ENCODE measurements around the gene HMCN1.

HMCN1 gene

GRCh38 chr1:186033847-186034271 is 299.7 kb downstream of the HMCN1 start:
- H3K4me1 Mint-ChIP-seq = no peaks in the 10 kb centered on the region
- ATAC-seq = no peak

DNA sequence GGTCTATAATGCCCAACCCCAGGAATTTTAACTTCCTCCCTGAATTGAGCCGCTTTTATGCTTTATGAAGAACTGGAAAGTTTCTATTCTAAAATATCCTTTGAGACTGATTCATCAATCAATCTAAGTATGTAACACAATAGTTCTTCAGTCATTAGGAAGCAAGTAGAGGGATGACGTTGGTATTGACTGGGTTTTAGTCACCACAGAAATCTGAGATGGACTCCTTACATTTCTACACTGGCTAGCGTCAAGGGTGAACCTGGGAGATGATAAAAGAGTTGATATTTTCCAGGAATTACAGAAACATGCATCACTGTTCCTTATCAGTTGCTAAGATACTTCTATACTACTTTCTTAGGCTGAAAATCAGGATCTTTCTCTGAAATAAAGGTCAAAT is 308.0 kb downstream of the HMCN1 start:
- Mint-ChIP-seq H3K27ac (no peak overlapping the region), H3K9me3 (no peaks in the 10 kb centered on the region), H3K36me3 (ENCODE audit: low read depth) (no peaks in the 10 kb centered on the region), H3K4me3 (no peak overlapping the region), H3K27me3 (no peaks in the 10 kb centered on the region), H3K4me1 (no peaks in the 10 kb centered on the region)
- ATAC-seq = no peak
- DNase-seq = no peak

More at GRCh38 chr1:186033847-186034271, 299.7 kb downstream of the HMCN1 start:
- no peak overlapping the region for H3K27ac Mint-ChIP-seq
- no peak for DNase-seq
- H3K9me3 Mint-ChIP-seq = peaks cover 27% of the 10 kb centered on the region
- H3K4me3 Mint-ChIP-seq = no peak overlapping the region
- peaks cover 2% of the 10 kb centered on the region for H3K36me3 Mint-ChIP-seq (ENCODE audit: low read depth)
- peaks cover 6% of the 10 kb centered on the region for H3K27me3 Mint-ChIP-seq

GRCh38 chr1:186043296-186043695 is 309.1 kb downstream of the HMCN1 start:
- H3K9me3 Mint-ChIP-seq = no peaks in the 10 kb centered on the region
- no peaks in the 10 kb centered on the region for H3K36me3 Mint-ChIP-seq (ENCODE audit: low read depth)
- H3K4me1 Mint-ChIP-seq = no peaks in the 10 kb centered on the region
- ATAC-seq (no peak), DNase-seq (no peak)
- H3K27me3 Mint-ChIP-seq = no peaks in the 10 kb centered on the region
- H3K27ac Mint-ChIP-seq = no peak overlapping the region
- H3K4me3 Mint-ChIP-seq = no peak overlapping the region

GRCh38 chr1:186044079-186044685 is 310.0 kb downstream of the HMCN1 start:
- no peaks in the 10 kb centered on the region for H3K27me3 Mint-ChIP-seq
- no peak overlapping the region for H3K4me3 Mint-ChIP-seq
- H3K27ac Mint-ChIP-seq = no peak overlapping the region
- no peaks in the 10 kb centered on the region for H3K9me3 Mint-ChIP-seq
- H3K4me1 Mint-ChIP-seq = no peaks in the 10 kb centered on the region
- no peak for DNase-seq
- no peaks in the 10 kb centered on the region for H3K36me3 Mint-ChIP-seq (ENCODE audit: low read depth)
- no peak for ATAC-seq

DNA sequence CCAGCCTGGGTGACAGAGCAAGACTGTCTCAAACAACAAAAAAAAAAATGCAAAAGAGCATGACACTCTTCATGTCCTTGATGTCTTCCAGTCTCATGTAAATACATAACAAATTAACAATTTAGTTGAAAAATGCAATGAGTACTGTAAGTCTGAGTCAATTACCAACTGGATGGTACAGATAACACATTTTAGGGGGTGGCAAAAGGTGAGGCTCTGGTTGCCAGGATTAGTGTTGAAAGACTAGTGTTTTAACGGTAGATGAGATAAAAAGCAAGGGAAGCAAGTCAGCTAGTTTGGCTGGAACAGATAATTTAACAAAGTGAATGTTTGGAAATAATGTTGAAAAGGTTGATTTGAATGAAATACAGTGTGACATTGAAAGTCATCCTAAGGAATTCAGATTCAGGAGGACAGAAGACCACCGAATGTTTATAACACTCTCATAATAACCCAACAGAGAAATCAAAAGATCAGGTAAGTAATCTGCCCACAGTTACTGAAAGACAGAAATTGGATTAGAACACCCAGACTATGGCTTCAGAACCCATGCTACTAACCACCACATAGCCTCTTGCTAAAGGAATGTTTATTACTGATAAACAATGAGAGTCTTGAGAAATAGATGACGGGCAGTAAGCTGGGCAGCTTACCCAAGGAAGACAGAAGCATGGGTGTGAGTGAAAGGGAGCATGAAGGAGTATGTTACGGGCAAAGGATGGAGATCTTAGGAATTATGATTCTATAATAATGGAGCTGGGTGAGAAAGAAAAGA is 312.4 kb downstream of the HMCN1 start:
- Mint-ChIP-seq H3K36me3 (ENCODE audit: low read depth) (no peaks in the 10 kb centered on the region), H3K27ac (no peak overlapping the region), H3K27me3 (no peaks in the 10 kb centered on the region), H3K4me1 (no peaks in the 10 kb centered on the region), H3K4me3 (no peak overlapping the region), H3K9me3 (no peaks in the 10 kb centered on the region)
- DNase-seq = no peak
- no peak for ATAC-seq

- Mint-ChIP-seq H3K27me3 (no peaks in the 10 kb centered on the region), H3K4me3 (no peak overlapping the region), H3K4me1 (no peaks in the 10 kb centered on the region), H3K27ac (no peak overlapping the region), H3K36me3 (ENCODE audit: low read depth) (no peaks in the 10 kb centered on the region), H3K9me3 (no peaks in the 10 kb centered on the region)
- ATAC-seq (no peak), DNase-seq (no peak)
These were observed 316.2 kb downstream of the HMCN1 start for GRCh38 chr1:186050360-186050759.

DNA sequence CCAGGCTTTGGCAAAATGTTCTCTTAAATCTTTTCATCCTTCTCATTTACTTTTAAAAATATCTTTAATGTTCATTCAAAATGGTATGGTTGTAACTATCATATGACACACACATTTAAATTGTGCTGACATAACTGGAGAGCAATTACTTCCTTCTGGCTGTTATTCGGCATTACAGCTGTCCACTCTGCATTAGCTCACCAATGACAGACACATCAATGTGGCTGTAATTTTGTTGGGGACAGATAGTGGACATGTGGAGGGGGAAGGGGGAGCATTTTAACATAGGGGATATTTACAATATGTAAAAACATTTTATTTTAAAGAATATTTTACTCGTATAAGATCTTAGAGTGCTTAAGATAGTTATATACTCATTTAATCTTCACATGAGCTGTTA is 319.8 kb downstream of the HMCN1 start:
- no peaks in the 10 kb centered on the region for H3K27me3 Mint-ChIP-seq
- no peaks in the 10 kb centered on the region for H3K36me3 Mint-ChIP-seq (ENCODE audit: low read depth)
- no peak for ATAC-seq
- no peak overlapping the region for H3K4me3 Mint-ChIP-seq
- no peak for DNase-seq
- H3K27ac Mint-ChIP-seq = no peak overlapping the region
- H3K4me1 Mint-ChIP-seq = no peaks in the 10 kb centered on the region
- no peaks in the 10 kb centered on the region for H3K9me3 Mint-ChIP-seq

- no peaks in the 10 kb centered on the region for H3K4me1 Mint-ChIP-seq
- H3K27ac Mint-ChIP-seq = no peak overlapping the region
These were observed 320.7 kb downstream of the HMCN1 start for GRCh38 chr1:186054932-186055331.

DNA sequence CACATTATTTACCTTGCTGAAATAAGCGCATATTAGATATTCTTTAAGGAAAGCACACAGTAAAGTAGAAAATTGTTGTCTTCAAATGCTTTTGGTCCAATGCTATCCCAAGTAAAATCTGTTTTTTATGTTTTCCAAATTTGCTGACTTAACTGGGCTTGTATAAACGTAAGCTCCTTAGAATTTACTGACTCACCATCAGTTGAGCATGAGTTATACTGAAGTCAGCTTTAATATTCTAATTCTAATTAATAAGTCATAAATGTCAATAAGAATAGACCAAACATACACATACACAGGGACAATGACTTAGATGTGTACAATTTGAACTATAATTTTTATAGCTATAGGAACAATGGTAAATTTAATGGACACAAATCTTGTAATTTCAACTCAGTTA is 321.7 kb downstream of the HMCN1 start:
- Mint-ChIP-seq H3K4me3 (no peak overlapping the region), H3K27ac (no peak overlapping the region), H3K9me3 (no peaks in the 10 kb centered on the region), H3K27me3 (peaks cover 3% of the 10 kb centered on the region), H3K36me3 (ENCODE audit: low read depth) (no peaks in the 10 kb centered on the region), H3K4me1 (no peaks in the 10 kb centered on the region)
- DNase-seq = no peak
- ATAC-seq = no peak

More at GRCh38 chr1:186054932-186055331, 320.7 kb downstream of the HMCN1 start:
- H3K9me3 Mint-ChIP-seq = no peaks in the 10 kb centered on the region
- ATAC-seq (no peak), DNase-seq (no peak)
- no peaks in the 10 kb centered on the region for H3K36me3 Mint-ChIP-seq (ENCODE audit: low read depth)
- no peak overlapping the region for H3K4me3 Mint-ChIP-seq
- peaks cover 2% of the 10 kb centered on the region for H3K27me3 Mint-ChIP-seq

- ATAC-seq = no peak
- H3K27me3 Mint-ChIP-seq = peaks cover 4% of the 10 kb centered on the region
- DNase-seq = no peak
- H3K9me3 Mint-ChIP-seq = no peaks in the 10 kb centered on the region
- no peak overlapping the region for H3K4me3 Mint-ChIP-seq
- no peaks in the 10 kb centered on the region for H3K36me3 Mint-ChIP-seq (ENCODE audit: low read depth)
- H3K4me1 Mint-ChIP-seq = no peaks in the 10 kb centered on the region
- H3K27ac Mint-ChIP-seq = no peak overlapping the region
These were observed 322.9 kb downstream of the HMCN1 start for GRCh38 chr1:186057086-186057485.

DNA sequence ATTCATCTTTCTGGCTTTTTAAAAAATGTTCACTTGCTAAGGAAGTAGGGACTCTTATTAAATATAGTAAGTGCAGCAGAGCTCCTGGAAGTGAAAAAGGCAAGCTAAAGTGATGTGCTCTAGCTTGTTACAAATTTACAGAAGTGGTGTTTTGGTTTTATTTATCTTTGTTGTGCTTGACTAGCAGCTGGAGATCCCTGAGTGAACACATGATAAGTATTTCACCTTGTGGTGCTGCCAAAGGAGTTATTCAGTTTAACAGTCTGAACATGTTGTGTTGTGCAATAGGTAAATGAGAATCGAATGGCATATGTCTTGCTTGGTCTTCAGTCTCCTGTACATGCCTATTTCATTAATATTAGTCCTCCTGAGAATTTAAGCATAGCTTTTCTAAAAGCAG is 325.1 kb downstream of the HMCN1 start:
- no peak for DNase-seq
- no peak overlapping the region for H3K27ac Mint-ChIP-seq
- no peak for ATAC-seq
- H3K27me3 Mint-ChIP-seq = peaks cover 8% of the 10 kb centered on the region
- H3K4me3 Mint-ChIP-seq = no peak overlapping the region
- no peaks in the 10 kb centered on the region for H3K4me1 Mint-ChIP-seq
- H3K9me3 Mint-ChIP-seq = no peaks in the 10 kb centered on the region
- no peaks in the 10 kb centered on the region for H3K36me3 Mint-ChIP-seq (ENCODE audit: low read depth)

GRCh38 chr1:186059752-186060151 is 325.6 kb downstream of the HMCN1 start:
- Mint-ChIP-seq H3K36me3 (ENCODE audit: low read depth) (no peaks in the 10 kb centered on the region), H3K27me3 (peaks cover 8% of the 10 kb centered on the region), H3K27ac (no peak overlapping the region), H3K9me3 (no peaks in the 10 kb centered on the region), H3K4me1 (no peaks in the 10 kb centered on the region), H3K4me3 (no peak overlapping the region)
- ATAC-seq = no peak
- DNase-seq = no peak

DNA sequence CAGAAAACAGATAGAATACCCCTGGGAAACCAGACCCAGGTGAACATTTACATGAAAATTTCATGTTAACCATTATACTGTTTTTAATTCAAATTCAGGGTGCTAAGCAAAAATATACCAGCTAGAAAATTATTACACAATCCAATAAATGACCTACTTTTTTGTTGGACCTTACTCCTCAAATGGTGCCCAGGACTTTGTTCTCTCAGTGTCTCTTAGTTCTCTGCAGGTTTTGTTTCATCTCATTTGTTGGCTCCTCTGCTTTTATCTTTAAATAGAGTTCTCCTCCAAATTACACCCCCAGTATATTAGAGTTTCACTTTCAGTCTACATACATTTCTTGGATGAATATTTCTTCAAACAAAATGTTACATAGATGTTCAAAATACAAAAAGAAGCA is 326.0 kb downstream of the HMCN1 start:
- DNase-seq = no peak
- H3K4me3 Mint-ChIP-seq = no peak overlapping the region
- no peaks in the 10 kb centered on the region for H3K9me3 Mint-ChIP-seq

GRCh38 chr1:186063091-186063657 is 329.0 kb downstream of the HMCN1 start:
- no peak overlapping the region for H3K4me3 Mint-ChIP-seq
- DNase-seq (no peak), ATAC-seq (no peak)
- H3K36me3 Mint-ChIP-seq (ENCODE audit: low read depth) = no peaks in the 10 kb centered on the region
- H3K9me3 Mint-ChIP-seq = no peaks in the 10 kb centered on the region
- H3K4me1 Mint-ChIP-seq = no peaks in the 10 kb centered on the region
- peaks cover 8% of the 10 kb centered on the region for H3K27me3 Mint-ChIP-seq
- no peak overlapping the region for H3K27ac Mint-ChIP-seq

More for the DNA sequence above, 326.0 kb downstream of the HMCN1 start:
- no peaks in the 10 kb centered on the region for H3K36me3 Mint-ChIP-seq (ENCODE audit: low read depth)
- no peak for ATAC-seq
- H3K27ac Mint-ChIP-seq = no peak overlapping the region
- peaks cover 8% of the 10 kb centered on the region for H3K27me3 Mint-ChIP-seq
- H3K4me1 Mint-ChIP-seq = no peaks in the 10 kb centered on the region

GRCh38 chr1:186066411-186066810 is 332.2 kb downstream of the HMCN1 start:
- no peak overlapping the region for H3K27ac Mint-ChIP-seq
- no peak overlapping the region for H3K4me3 Mint-ChIP-seq
- DNase-seq (no peak), ATAC-seq (no peak)
- H3K36me3 Mint-ChIP-seq (ENCODE audit: low read depth) = no peaks in the 10 kb centered on the region
- H3K9me3 Mint-ChIP-seq = no peaks in the 10 kb centered on the region
- H3K4me1 Mint-ChIP-seq = no peaks in the 10 kb centered on the region
- H3K27me3 Mint-ChIP-seq = peaks cover 8% of the 10 kb centered on the region
